GM18868 (cell line): ENCODE results near the gene REXO5.
"Not testable (repeated sequence)": the region's sequence is repeated elsewhere in the genome, so short reads cannot be mapped to it uniquely, and the experiment has no call there.

Source experiments
- ATAC-seq: cut with Tn5 transposase; IDR thresholded peaks from one replicate; pipeline ENCODE4 v1.9.1; 2021; ENCODE audit warnings: mild to moderate bottlenecking, moderate library complexity; ENCODE audit not compliant: unreplicated experiment

REXO5 gene

DNA sequence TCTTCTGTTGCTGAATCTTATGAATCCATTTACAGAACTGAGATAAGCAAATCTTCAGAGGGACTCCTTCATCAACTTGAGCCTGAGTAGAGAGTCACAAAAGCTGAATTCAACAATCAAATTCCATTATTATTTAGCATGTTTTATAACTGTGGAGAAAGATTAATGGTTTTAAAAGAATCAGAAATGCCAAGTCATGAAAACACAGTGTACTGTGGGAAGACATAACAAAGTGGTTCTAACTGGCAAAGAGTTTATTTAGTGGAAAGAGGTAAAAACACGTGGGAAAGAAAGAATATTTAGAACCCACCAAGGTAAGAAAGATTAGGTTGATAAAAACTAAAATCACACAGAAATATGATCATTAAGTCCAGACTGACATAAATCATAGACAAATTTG, 5.0 kb upstream of the REXO5 start:
- ATAC-seq, result no peak

DNA sequence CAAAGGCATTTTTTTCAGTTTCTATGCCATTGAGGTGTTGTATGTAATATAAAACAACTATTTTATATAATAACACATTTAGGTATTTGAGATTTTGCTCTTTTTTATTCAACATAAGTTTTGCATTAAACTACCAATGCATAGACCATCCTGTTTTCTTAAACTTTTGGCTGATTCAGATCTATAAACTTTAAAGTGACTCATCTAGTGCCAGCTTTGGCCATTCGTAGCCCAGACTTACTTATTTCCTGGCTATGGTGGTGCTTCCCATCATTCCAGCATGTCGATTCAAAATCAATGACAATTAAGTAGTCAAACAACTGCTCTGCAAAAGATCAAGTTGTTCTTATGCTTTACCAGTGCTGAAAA, 3.2 kb upstream of the REXO5 start:
- ATAC-seq, result no peak

DNA sequence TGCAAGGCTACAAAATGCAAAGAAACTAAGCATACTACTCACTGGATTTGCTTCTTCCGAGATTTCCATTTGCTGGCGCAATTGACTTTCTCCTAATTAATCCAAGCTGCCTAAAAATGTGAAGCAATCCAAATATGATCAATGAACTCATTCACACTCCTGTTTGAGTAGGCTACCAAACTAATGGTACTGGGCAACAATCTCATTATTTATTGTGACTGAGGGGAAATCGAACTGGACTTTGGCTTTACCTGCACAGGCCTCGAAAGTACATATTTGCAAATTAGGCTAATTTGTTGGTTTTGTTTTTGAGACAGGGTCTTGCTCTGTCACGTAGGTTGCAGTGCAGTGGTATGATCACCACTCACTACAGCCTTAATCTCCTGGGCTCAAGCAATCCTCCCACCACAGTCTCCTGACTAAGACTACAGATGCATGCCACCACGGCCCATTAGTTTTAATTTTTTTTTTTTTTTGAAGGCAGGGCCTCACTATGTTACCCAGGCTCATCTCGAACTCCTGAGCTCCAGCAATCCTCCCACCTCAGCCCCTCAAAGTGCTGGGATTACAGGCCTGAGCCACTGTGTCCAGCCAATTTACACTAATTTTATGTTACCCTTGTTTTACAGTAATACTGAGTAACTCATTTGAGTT, 2.6 kb upstream of the REXO5 start:
- no peak for ATAC-seq

DNA sequence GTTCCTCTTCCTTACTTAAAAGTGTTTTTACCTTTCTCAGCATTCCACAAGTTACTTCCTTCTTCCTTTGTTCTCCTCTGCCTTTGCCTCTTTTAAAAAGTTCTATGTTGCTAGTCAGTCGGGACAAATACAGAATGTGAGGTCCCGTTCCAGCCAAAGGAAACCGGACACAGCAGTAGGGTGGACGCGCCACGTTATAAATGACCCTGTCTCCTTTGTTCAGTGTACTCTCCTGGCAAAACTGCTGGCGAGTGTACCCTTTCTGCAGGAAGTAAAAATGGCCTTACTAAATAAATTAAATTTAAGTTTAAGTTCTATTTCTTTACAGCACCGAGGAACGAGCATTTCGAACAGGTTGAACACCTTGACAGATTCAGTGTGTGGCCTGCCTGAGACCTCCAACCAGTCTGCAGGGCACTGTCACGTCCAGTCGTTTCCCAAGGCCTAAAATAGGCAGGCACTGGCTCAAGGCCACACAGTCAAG, 601 bp upstream of the REXO5 start:
- ATAC-seq, result not testable (repeated sequence)

DNA sequence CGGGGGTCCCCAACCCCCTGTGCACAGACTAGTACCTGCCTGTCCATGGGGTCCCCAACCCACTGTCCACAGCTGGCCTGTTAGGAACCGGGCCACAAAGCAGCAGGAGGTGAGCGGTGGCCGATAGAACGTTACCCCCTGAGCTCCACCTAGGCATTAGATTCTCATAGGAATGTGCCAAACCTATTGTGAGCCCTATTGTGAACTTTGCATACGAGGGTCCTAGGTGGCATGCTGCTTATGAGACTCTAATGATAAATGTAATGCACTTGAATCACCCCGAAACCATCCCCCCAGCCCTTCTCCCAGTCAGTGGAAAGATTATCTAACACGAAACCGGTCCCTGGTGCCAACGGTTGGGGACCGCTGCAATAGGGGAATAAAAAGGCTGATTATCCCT, 1.5 kb downstream of the REXO5 start:
- ATAC-seq, result no peak

DNA sequence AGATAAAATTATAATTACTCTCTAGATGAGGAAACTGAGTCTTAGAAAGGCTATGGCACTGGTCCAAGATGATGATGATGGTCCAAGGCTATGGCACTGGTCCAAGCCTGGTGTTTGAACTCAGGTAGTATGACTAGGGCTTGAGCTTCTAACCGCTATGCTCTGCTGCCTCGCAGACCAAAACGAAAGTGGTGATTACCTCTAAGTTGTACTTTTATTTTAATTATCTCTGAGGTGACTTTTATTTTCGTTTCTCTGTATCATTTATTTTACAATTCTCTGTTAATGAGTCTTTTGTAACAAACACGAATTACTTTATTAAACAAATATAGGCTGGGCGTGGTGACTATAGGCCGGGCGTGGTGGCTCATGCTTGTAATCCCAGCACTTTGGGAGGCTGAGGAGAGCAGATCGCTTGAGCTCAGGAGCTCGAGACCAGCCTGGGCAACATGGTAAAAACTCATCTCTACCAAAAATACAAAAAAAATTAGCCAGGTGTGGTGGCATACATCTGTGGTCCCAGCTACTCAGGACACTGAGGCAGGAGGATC, 5.6 kb downstream of the REXO5 start:
- no peak for ATAC-seq

DNA sequence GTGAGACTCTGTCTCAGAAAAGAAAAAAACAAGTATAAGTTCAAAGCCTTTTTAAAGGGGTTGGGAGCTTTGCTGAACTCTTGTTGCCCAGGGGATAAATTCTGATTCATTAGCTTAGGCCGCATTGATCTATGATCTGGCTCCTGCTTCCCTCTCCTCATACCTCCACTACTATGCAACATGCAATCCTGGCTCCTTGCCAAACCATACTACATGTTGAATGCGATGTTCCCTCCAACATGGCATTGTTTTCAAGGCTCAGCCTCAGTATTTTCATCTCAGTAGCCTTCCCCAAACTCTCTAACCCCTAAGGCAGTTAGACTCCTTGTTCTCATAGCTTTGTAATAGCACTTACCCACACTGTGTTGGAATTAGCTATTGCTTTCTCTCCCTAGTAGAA, 6.2 kb downstream of the REXO5 start:
- no peak for ATAC-seq

DNA sequence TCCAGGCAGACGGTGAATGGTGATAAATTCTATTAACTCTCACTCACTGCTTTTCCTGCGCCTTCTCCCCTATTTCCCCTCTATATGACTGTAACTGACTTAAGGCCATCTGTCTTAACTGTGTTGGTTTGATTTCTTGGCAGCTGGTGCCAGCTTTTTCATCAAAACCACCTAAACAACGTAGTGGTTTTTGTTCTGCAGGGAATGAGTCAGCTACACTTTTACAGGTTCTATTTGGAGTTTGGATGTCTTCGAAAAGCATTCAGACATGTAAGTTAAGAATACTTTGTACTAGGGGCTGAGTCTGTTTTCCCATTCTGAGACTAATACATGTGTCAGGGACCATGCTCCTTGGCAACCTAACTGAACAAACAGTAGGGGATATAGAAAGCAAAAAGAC, 8.5 kb downstream of the REXO5 start:
- ATAC-seq, result peak; percentile 45

DNA sequence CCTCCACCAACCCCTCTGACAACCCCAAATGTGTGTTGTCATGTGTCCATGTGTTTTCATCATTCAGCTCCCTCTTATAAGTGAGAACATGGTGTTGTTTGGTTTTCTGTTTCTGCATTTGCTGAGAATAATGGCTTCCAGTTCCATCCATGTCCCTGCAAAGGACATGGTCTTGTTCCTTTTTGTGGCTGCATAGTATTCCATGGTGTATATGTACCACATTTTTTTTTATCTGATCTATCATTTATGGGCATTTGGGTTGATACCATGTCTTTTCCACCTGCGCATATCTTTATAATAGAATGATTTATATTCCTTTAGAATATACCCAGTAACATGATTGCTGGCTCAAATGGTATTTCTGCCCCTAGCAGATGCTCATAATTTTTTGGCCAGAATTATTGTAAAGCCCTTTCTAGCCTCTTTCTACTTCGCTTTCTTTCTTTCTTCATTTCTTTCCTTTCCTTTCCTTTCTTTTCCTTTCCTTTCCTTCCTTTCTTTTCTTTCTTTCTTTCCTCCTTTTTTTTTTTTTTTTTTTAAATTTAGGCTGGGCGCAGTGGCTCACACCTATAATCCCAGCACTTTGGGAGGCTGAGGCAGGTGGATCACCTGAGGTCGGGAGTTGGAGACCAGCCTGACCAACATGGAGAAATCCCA, 12.7 kb downstream of the REXO5 start:
- ATAC-seq, result no peak

DNA sequence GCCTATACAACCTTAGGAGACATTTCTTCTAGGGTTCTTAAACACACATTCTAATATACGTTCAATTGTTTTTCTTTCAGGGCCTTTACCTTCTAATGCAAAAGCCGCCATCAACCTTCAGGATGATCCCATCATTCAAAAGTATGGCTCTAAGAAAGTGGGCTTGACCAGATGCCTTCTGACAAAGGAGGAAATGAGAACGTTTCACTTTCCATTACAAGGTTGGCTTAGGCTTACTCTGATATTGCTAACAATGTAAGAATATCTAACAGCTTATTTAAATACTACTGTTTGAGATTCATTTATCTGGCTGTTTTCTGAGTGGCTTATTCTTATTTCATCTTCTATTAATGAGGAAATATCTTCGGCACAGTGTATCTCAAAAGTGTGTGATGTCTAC, 15.4 kb downstream of the REXO5 start:
- no peak for ATAC-seq

DNA sequence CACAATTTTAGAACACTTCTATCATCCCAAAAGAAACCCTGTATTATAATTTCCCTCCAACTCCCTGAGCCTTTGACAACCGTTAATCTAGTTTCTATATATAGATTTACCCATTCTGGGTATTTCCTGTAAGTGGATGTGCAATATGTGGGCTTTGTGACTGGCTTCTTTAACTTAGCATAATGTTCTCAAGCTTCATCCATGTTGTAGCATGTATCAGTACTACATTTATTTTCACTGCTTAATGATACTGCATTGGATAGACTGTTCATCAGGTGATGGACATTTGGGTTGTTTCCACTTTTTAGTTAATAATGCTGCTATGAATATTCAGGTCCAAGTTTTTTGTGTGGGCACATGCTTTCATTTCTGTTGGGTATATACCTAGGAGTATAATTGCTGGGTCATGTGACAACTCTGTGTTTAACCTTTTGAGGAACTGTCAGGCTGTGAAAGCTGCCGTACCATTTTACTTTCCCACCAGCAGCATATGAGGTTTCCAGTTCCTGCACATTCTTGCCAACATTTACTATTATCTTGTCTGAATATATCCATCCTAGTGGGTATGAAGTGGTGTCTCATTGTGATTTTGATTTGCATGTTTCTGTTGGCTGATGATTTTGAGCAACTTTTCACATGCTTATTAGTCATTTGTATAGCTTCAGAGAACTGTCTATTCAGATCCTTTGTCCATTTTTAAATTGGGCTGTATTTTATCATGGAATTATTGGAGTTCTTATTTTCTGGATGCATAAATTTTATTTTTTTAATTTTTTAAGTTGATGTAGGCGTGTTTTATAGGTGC, 16.4 kb downstream of the REXO5 start:
- no peak for ATAC-seq

DNA sequence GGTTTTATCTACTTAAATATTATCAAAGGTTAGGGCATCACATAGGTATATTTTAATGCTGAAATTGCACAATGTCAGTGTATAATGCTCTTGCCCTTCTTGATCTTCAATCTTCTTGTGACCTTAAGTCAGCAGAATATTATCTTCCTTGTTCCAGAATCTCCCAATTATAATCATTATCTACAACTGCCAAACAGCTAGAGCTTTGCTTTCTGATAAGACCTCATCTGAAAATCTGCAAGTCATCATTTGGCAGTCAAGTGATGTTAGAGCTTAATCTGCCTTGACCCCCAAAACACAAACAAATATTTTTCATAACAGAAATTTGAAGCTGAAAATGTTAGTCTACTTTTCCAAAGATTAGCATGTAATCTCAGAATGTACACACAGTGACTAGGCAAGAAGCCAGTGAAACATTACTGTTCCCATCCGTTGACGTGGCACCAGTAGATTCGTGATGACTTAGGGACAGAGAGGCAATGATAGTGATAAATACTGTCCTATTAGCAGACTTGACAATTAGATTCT, 19.8 kb downstream of the REXO5 start:
- ATAC-seq, result no peak

DNA sequence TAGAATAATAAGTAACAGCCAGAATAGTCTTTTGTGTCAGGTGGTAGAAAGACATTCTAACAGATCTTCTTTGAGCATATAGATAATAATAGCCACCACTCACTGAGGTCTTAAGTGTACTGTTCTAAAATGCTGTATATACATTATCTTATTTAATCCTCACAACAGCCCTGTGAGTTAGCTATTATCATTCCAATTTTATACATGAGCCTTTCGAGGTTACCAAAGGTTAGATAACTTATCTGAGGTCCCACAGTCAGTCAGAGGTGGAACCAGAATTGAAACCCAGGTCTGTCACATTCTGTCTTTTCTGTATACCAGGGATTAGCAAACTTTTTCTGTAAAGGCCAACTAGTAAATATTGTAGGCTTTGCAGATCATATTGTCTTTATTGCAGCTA, 23.2 kb downstream of the REXO5 start:
- no peak for ATAC-seq

DNA sequence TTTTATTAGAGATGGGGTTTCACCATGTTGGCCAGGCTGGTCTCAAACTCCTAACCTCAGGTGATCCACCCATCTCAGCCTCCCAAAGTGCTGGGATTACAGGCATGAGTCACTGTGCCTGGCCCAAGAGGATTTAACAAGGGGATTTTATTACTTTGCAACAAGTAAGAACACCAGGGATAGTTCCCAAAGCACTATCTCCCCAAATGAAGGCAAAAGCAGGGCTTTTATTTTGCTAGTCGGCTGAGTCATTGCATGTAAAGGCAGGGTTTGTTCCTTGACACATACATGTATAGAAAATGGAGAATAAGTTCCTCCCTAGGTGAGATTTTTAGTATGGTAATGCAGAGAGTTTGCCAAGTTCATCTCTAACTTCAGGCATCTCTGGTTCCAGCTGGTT, 24.0 kb downstream of the REXO5 start:
- no peak for ATAC-seq

DNA sequence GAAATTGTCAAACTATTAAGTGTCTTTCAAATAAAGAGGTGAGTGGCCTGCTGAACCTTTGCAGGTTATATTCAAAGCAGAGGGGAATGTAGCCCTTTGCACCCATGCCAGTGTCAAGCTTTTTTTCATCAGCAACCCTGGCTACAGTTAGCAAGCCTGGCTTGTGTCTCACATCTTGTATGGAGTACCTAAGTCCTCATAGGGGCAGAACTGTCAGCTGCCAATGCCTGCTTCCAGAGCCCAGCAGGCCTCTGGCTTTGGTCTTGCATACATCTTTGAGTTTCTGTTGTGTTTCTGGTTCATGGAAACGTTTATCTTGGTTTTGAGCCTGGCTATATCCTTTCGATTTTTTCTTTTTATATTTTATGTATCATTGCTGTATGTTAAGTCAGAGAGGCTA, 26.8 kb downstream of the REXO5 start:
- no peak for ATAC-seq

DNA sequence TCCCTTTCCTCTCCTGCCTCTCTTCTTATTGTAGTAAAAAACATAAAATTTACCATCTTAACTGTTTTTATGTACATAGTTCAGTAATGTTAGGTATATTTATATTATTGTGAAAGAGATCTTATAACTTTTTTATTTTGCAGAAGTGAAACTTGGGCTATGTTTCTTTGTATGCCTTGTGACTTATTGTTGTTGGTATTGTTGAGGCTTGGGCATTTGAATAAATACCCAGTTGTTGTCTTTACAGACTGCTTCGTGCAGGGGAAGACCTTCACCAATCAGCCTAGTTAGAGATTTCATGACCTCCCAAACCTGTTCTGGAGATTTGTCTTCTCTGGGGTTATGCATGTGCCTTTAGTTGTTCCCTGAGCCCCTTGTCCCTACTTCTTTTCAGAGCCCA, 31.9 kb downstream of the REXO5 start:
- ATAC-seq, result peak; percentile 42

DNA sequence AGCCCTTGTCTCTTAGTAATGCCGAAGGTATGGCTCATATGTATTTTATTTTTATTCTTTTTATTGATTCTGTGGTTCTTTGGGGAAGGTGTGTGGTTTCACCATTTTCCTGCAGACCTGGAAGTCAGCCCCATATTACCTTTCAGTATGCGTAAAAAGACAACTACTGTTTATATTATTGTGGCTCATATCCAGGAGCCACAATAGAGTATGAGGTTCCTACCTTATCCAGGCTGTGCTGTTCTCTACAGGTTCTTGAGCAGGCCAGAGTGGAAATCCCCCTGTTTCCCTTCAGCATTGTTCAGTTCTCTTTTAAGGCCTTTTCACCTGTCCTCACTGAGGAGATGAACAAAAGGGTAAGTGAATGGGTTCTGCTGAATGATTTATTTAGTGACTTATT, 33.2 kb downstream of the REXO5 start:
- no peak for ATAC-seq

DNA sequence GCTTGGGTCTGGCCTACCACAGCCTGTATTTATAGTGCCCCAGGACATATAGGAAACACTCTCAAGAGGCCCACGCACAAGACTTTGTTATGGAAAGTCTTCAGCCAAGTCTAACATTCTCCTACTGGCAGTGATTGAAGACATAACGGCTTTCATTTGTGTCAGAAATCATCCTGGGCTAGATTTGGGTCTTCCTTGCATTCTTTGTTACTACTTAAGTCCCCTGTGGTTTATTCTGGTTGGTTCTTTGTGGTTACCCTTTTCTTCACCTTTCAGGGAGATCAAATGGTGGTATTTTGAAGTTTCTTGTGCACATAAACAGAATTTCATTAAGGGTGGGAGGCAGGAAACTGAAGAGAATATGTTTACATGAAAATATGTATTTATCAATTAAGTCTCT, 37.7 kb downstream of the REXO5 start:
- ATAC-seq, result no peak

DNA sequence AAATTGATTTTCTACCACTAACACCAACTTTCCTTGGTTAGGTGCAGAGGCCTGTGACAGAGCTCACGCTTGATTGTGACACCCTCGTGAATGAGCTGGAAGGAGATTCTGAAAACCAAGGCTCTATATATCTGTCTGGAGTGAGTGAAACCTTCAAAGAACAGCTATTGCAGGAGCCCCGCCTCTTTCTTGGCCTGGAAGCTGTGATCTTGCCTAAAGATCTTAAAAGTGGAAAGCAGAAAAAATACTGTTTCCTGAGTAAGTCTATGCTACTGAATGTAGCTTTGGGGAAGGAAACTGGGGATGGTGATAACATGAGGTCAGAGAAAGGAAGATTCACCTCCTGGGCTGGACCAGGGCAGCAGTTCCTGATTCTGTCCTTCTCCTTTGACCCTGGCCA, 38.3 kb downstream of the REXO5 start:
- ATAC-seq, result no peak

DNA sequence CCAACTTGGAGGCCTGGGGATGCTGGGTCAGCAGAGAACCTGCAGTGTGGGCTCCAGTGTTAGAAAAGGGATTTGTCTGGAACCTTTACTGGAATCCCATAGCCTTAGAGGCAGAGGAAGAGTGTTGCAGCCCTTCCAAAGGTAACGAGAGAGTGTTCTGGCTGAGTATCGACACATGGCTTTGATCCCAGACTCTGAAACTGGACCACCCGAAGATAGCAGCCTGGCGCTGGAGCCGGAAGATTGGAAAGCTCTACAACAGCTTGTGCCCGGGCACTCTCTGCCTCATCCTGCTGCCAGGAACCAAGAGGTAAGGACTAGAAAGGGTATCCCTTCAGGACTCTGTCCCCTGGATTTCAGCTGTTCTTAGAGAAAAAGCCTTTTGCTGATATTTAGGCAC, 39.7 kb downstream of the REXO5 start:
- ATAC-seq, result no peak

DNA sequence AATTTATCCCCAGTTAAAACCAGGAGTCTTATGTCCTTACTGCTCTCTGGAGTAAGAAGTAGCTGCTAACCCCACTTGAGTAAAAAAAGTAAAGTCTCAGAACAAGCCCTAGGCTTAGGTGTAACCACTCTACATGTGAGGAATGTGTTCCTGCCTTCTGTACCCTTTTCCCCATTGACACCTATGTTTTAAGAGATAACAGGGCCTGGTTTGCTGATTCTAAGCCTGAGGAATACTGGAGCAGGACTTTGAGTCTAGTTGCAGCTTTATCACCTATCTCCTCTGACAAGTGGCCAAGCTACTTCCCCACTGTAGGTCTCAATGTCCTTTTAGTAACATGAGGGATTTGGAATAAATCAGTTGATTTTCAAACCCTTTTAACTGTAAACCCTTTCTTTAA, 40.2 kb downstream of the REXO5 start:
- no peak for ATAC-seq

DNA sequence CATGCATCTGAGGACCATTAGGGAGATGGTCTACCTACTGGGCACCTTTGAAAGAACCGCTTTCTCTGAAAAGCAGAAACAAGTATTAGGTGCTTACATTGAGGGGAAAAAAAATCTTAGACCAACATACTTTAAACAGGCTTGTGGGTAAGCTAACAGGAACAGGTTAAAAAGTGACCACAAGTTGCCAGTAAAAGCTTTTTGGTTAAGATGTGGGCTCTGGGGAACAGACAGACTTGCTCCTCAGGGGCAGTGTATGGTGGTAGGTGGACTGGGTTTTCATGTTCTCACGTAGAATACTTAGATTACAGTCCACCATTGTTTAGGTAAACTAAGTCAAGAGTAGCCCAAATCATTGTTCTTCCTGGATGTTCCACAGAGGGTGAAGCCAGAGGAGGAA, 41.2 kb downstream of the REXO5 start:
- no peak for ATAC-seq
